HFF-Myc (cell line): ENCODE results near the gene KRT15.

Experiments used
- DNase-seq: peaks from one replicate; pipeline ENCODE4 v3.0.0-alpha.2; 2011; ENCODE audit warnings: low read depth; ENCODE audit errors: extremely low read depth
- H3K4me3 ChIP-seq: replicated peaks from 2 replicates; pipeline ENCODE4 v1.5.1; 2011; ENCODE audit warnings: low read depth, mild to moderate bottlenecking, control low read depth, low read length
- TF ChIP-seq, protein P1 (sequence below): IDR thresholded peaks from 2 replicates; pipeline ENCODE4 v1.5.1; 2012; ENCODE audit warnings: mild to moderate bottlenecking, low read depth, low read length, control low read depth; ENCODE audit errors: missing control alignments

Gene KRT15

DNA sequence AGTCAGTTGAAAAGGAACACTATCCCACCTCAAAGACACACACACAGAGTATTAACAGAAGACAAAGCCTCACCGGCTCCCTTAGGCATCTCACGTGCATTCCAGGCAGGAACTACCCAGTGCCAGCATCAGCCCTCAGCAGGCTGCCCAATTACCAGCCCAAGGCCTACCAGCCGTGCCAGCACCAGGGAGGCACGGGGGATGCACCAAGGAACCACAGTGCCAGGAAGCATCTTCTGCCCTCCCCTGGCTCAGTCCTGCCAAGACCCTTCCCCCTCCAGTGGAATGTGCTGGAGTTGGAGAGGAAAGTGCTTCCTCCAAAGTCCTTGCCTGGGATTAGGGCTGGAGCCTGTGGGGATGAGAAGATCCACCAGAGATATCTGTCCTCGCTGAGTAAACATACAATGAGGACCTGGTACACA lies 20.4 kb upstream of the KRT15 start:
- no peak overlapping the region for H3K4me3 ChIP-seq
- TF ChIP-seq, protein P1, sequence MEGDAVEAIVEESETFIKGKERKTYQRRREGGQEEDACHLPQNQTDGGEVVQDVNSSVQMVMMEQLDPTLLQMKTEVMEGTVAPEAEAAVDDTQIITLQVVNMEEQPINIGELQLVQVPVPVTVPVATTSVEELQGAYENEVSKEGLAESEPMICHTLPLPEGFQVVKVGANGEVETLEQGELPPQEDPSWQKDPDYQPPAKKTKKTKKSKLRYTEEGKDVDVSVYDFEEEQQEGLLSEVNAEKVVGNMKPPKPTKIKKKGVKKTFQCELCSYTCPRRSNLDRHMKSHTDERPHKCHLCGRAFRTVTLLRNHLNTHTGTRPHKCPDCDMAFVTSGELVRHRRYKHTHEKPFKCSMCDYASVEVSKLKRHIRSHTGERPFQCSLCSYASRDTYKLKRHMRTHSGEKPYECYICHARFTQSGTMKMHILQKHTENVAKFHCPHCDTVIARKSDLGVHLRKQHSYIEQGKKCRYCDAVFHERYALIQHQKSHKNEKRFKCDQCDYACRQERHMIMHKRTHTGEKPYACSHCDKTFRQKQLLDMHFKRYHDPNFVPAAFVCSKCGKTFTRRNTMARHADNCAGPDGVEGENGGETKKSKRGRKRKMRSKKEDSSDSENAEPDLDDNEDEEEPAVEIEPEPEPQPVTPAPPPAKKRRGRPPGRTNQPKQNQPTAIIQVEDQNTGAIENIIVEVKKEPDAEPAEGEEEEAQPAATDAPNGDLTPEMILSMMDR = no peak
- DNase-seq = no peak

DNA sequence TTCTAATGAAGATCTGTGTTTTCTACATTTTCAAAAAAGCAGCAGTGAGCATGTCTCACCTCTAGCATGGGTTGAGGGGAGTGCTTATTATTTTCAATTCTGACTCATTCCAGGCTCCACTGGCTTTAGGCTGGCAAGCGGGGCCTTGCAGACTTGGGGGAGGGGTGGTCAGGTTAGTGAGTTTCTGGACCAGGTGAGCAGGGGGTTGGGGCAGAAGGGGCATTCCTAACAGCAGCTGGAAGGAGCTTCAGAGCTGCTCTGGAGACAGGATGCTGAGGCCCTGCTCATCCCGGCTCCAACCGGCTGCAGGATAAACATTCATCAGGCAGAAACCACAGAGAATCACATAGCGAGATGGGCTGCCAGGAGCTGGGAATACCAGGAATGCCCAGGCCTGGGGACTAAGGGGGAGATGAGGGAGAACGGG lies 19.9 kb upstream of the KRT15 start:
- H3K4me3 ChIP-seq = no peak overlapping the region
- no peak for DNase-seq
- TF ChIP-seq, protein P1 = no peak

DNA sequence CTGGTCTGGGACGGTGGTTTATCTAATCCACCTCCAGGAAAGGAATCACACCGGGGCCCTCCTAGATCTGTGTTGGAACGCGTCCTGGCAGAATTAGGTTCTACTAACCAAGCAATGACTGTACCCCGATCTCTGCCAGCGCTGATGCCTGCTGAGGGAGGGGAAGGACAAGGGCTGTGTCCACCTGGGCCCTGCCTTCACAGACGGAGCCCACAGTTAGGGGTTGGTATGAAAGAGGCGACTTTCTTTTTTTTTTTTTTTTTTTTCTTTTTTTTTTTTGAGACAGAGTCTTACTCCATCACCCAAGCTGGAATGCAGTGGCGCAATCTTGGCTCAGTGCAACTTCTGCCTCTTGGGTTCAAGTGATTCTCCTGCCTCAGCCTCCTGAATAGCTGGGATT lies 19.3 kb upstream of the KRT15 start:
- no peak overlapping the region for H3K4me3 ChIP-seq
- TF ChIP-seq, protein P1 = no peak
- DNase-seq = no peak

DNA sequence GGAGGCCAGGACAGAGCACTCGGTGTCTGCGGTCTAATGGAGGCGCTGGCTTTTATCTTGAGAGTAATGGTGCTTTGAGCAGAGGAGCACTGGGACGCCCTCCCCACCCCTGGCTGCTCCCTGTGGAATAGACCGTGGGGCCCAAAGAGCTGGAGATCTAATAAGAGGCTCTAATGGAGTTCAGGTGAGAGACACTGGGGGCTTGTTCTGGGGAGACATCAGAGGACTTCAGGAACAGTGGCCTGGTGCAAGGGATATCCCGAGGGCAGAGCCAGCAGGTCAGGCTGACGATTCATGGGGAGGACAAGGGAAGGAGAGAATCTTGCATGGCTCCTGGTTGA lies 18.9 kb upstream of the KRT15 start:
- DNase-seq = no peak
- TF ChIP-seq, protein P1 = no peak
- H3K4me3 ChIP-seq = no peak overlapping the region

DNA sequence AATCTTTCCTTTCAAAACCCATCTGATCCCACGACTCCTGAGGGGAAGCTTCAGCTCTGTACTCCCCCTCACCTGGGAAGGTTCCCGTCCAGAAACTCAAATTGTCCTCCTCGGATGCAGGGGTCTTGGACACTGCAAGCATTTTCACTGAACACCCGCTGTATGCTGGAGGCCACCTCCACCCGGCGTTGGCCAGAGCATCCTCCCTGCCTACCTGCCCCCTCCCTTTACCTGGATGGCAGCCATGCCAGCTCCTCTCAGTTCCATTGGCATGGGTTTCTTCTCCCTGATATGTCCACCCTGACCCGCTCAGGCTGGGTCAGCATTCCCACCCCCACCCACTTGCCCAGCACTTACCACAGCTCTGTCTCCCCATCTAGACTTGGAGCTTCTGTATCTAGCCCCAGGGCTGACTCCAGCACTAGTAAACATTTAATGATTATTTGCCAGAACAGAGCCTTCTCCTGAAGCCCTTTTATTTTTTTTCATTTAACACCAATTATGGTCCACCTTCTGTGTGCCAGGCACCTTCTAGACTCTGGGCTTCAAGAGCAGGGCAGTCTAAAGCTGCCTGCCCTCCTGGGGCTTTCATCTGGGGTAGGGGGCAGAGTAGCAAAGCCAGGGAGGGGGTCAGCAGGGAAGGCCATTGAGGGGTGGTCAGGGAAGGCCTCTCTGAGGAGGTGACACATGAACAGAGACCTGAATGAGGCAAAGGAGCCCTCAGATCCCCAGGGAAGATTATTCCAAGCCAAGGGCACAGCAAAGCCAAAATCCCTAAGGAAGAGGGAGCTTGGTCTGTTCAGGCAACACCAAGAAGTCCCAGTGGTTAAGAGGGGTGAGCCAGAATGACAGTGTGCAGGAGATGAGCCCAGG lies 18.3 kb upstream of the KRT15 start:
- TF ChIP-seq, protein P1 = no peak
- no peak overlapping the region for H3K4me3 ChIP-seq
- DNase-seq = no peak

DNA sequence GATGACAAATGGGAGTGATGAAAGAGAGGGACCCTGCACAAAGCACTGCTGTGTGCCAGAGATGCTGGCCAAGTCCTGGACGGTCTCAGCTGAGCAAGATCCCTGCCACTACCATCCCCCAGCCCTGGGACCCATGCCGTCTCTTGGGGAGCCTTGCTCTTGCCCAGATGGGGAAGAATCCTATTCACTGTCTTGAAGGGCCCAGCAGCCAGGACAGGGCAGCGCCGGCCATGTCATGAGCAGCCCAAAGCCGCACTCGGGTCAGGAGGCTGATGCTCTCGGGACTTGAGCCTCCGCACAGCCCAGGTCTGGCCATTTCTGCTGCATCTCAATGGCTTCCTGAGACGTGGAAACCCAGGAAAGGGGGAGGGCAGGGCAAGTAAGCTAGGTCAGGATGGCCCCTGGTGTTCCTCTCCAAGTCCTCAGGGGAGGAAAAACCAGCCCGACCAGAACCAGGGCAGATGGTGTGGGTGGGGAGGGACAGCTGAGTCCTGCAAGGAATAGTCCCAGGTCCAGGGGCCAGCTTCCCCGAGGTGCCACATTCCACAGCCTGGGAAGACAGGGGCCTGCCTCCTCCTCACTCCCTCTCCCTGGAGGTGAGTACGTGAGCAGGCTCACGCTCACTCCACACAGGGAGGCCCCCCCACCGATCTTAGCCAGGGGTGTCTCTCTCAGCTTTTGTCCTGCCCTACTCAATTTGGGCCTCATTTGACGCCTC lies 17.2 kb upstream of the KRT15 start:
- TF ChIP-seq, protein P1 = no peak

More for the DNA sequence above, 17.2 kb upstream of the KRT15 start:
- H3K4me3 ChIP-seq = no peak overlapping the region
- DNase-seq = no peak
